ENCODE measurements around the gene FBP2.
"Not testable (repeated sequence)": the region's sequence is repeated elsewhere in the genome, so short reads cannot be mapped to it uniquely, and the experiment has no call there.

FBP2 gene

DNA sequence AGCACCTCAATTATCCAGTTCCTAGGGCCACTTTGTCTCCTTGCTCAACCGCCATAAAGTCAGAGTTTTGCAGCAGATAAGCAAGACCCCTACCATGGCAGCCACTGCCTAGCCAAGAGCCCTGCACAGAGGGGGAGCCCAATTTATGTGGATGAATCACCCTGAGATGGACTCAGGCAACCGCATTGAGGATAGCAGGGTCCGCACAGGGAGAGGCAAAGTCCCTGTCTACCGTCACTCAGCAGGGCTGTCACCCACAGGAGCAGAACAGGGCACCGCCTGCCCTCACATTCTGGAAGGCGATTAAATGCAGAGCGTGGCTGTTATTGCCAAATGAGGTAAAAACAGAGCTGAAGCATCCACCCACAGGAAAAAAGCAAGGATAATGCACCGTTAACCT, 1.7 kb downstream of the FBP2 start:
- H3K4me3 Mint-ChIP-seq = no peak overlapping the region
- no peaks in the 10 kb centered on the region for H3K36me3 Mint-ChIP-seq (ENCODE audit: low read depth)
- no peak overlapping the region for H3K27ac Mint-ChIP-seq
- peaks cover 10% of the 10 kb centered on the region for H3K4me1 Mint-ChIP-seq
- peaks cover 6% of the 10 kb centered on the region for H3K27me3 Mint-ChIP-seq (ENCODE audit: low read depth)
- H3K9me3 Mint-ChIP-seq = no peaks in the 10 kb centered on the region
- no peak for TF ChIP-seq CTCF (IDR thresholded peaks at IDR 0.05; ENCODE audit: unreplicated experiment in 3 of 3)

DNA sequence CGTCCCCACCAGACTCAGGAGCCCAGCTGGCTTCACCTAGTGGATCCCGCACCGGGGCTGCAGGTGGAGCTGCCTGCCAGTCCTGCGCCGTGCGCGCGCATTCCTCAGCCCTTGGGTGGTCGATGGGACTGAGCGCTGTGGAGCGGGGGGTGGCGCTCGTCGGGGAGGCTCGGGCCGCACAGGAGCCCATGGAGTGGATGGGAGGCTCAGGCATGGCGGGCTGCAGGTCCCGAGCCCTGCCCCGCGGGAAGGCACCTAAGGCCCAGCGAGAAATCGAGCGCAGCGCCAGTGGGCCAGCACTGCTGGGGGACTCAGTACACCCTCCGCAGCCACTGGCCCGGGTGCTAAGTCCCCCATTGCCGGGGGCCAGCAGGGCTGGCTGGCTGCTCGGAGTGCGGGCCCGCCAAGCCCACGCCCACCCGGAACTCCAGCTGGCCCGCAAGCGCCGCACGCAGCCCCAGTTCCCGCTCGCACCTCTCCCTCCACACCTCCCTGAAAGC, 2.5 kb downstream of the FBP2 start:
- not testable (repeated sequence) for H3K9me3 Mint-ChIP-seq; H3K4me3 Mint-ChIP-seq; H3K27ac Mint-ChIP-seq; H3K36me3 Mint-ChIP-seq (ENCODE audit: low read depth)
- Mint-ChIP-seq H3K4me1 (peaks cover 16% of the 10 kb centered on the region), H3K27me3 (ENCODE audit: low read depth) (peaks cover 10% of the 10 kb centered on the region)

DNA sequence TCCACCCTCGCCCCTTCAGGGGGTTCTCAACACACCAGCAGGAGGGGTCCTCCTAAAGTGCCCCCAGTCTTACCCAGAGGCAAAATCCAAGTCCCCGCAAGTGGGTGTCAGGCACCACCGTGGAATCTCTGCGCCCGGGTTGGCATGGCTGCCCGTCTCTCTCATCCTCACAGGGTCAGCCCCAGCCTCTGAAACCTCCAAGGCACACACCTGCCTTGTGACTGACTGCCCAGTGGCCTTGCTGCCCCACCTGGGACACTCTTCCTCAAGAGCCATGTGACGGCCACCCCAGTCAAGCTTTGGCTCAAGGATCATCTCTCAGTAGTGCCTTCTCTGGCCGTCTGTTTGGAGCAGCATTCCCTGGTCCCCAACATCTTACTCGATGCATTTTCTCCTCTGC, 4.9 kb downstream of the FBP2 start:
- TF ChIP-seq CTCF (IDR thresholded peaks at IDR 0.05; ENCODE audit: unreplicated experiment in 3 of 3) = no peak

DNA sequence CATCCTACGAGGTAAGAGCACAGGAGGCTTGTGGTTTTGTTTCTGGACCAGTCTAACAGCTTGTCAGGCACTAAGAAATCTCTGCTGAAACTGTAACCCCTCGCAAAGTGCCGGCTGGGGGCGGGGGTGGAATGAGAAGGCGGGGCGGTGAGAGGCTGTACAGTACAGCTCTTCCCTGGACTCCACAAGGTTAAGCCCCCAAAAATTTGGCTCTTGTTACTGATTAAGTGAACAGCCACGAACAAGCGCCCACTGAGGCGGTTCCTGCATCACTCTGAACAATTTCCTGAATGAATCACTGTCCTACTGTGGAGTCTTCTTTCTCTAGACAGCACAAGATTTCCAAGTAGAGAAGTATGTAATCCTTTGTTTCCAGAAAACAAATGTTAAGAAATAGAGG, 6.8 kb downstream of the FBP2 start:
- Mint-ChIP-seq H3K4me3 (no peak overlapping the region), H3K9me3 (no peaks in the 10 kb centered on the region), H3K27me3 (ENCODE audit: low read depth) (peaks cover 10% of the 10 kb centered on the region), H3K27ac (no peak overlapping the region), H3K4me1 (peaks cover 10% of the 10 kb centered on the region), H3K36me3 (ENCODE audit: low read depth) (no peaks in the 10 kb centered on the region)
- no peak for TF ChIP-seq CTCF (IDR thresholded peaks at IDR 0.05; ENCODE audit: unreplicated experiment in 3 of 3)

More for the DNA sequence above, 4.9 kb downstream of the FBP2 start:
- no peaks in the 10 kb centered on the region for H3K9me3 Mint-ChIP-seq
- no peaks in the 10 kb centered on the region for H3K36me3 Mint-ChIP-seq (ENCODE audit: low read depth)
- peaks cover 12% of the 10 kb centered on the region for H3K4me1 Mint-ChIP-seq
- H3K27ac Mint-ChIP-seq = no peak overlapping the region
- H3K4me3 Mint-ChIP-seq = no peak overlapping the region
- H3K27me3 Mint-ChIP-seq (ENCODE audit: low read depth) = peaks cover 10% of the 10 kb centered on the region

DNA sequence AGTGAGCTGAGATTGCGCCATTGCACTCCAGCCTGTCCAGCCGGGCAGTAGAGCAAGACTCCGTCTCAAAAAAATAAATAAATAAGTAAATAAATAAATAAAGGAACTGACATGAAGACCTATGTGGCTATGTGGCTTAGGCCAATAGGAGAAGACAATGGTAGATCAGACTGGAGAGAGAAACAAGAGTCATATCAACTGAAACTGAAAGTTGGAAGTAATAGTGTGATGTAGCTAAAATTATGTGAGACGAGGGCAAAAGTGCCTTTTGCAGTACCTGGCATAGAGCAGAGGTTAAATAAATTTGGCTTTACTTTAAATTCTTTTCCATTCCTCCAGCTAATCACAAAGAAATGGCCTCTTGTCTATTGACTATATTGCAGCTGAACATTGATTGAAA, 7.3 kb downstream of the FBP2 start:
- peaks cover 10% of the 10 kb centered on the region for H3K27me3 Mint-ChIP-seq (ENCODE audit: low read depth)
- no peak for TF ChIP-seq CTCF (IDR thresholded peaks at IDR 0.05; ENCODE audit: unreplicated experiment in 3 of 3)
- H3K4me3 Mint-ChIP-seq = no peak overlapping the region
- H3K27ac Mint-ChIP-seq = no peak overlapping the region
- peaks cover 10% of the 10 kb centered on the region for H3K4me1 Mint-ChIP-seq
- no peaks in the 10 kb centered on the region for H3K36me3 Mint-ChIP-seq (ENCODE audit: low read depth)
- H3K9me3 Mint-ChIP-seq = no peaks in the 10 kb centered on the region

DNA sequence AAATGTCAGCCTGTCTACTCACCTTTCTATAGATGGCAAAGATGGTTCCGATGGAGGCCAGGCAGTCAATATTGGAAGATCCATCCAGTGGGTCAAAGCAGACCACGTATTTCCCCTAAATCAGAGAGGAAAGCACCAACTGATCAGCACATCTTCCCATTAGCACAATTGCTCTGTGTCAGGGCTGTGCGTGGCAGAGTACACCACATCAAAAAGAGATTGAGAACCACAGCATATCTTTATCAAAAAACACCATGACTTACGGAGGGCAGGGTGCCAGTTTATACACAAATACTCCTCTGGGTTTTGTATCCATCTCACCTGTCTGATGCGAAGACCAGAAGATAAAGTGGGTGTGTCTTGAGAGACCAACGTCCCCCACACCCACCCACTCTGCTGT, 9.1 kb downstream of the FBP2 start:
- Mint-ChIP-seq H3K36me3 (ENCODE audit: low read depth) (no peaks in the 10 kb centered on the region), H3K4me1 (peaks cover 10% of the 10 kb centered on the region), H3K9me3 (no peaks in the 10 kb centered on the region), H3K27me3 (ENCODE audit: low read depth) (peaks cover 7% of the 10 kb centered on the region), H3K4me3 (no peak overlapping the region), H3K27ac (no peak overlapping the region)
- no peak for TF ChIP-seq CTCF (IDR thresholded peaks at IDR 0.05; ENCODE audit: unreplicated experiment in 3 of 3)
